Activated CD4-positive, alpha-beta T cell treated with anti-CD3 and anti-CD28 coated beads, Interleukin-2, amount 10 ng/mL, durations not matched to agents 24 days and 14 days (primary cell): ENCODE results near the gene MYO9B. TPM values are rescaled to one million over a fixed set of nuclear protein-coding genes. Genes with fewer than 3 reads are reported as not detected.

ENCODE experiments used
- DNase-seq: peaks from one replicate; pipeline ENCODE4 v3.0.0; 2022
- H3K27ac Mint-ChIP-seq: one replicate; pipeline ENCODE4 v1.8.0; 2022; ENCODE audit warnings: mild to moderate bottlenecking, mixed read lengths
- H3K27me3 Mint-ChIP-seq: one replicate; pipeline ENCODE4 v1.8.0; 2022; ENCODE audit warnings: mixed read lengths
- H3K36me3 Mint-ChIP-seq: one replicate; pipeline ENCODE4 v1.8.0; 2022; ENCODE audit warnings: low read depth, mild to moderate bottlenecking, mixed read lengths
- H3K4me1 Mint-ChIP-seq: one replicate; pipeline ENCODE4 v1.8.0; 2021; ENCODE audit warnings: mixed read lengths
- H3K4me3 Mint-ChIP-seq: one replicate; pipeline ENCODE4 v1.8.0; 2022; ENCODE audit warnings: mild to moderate bottlenecking, moderate library complexity, mixed read lengths
- H3K9me3 Mint-ChIP-seq: one replicate; pipeline ENCODE4 v1.8.0; 2021; ENCODE audit warnings: mixed read lengths
- intact Hi-C: fragments of 100-400 bp; cut with micrococcal nuclease; formaldehyde crosslinking; loops from one replicate; pipeline ENCODE4 v1.15.1; 2023
- total RNA-seq: library from RNA; stranded (reverse); gene quantifications from 2 replicates; pipeline ENCODE4 v1.2.3, GENCODE V29; 2022

The MYO9B gene, protein sequence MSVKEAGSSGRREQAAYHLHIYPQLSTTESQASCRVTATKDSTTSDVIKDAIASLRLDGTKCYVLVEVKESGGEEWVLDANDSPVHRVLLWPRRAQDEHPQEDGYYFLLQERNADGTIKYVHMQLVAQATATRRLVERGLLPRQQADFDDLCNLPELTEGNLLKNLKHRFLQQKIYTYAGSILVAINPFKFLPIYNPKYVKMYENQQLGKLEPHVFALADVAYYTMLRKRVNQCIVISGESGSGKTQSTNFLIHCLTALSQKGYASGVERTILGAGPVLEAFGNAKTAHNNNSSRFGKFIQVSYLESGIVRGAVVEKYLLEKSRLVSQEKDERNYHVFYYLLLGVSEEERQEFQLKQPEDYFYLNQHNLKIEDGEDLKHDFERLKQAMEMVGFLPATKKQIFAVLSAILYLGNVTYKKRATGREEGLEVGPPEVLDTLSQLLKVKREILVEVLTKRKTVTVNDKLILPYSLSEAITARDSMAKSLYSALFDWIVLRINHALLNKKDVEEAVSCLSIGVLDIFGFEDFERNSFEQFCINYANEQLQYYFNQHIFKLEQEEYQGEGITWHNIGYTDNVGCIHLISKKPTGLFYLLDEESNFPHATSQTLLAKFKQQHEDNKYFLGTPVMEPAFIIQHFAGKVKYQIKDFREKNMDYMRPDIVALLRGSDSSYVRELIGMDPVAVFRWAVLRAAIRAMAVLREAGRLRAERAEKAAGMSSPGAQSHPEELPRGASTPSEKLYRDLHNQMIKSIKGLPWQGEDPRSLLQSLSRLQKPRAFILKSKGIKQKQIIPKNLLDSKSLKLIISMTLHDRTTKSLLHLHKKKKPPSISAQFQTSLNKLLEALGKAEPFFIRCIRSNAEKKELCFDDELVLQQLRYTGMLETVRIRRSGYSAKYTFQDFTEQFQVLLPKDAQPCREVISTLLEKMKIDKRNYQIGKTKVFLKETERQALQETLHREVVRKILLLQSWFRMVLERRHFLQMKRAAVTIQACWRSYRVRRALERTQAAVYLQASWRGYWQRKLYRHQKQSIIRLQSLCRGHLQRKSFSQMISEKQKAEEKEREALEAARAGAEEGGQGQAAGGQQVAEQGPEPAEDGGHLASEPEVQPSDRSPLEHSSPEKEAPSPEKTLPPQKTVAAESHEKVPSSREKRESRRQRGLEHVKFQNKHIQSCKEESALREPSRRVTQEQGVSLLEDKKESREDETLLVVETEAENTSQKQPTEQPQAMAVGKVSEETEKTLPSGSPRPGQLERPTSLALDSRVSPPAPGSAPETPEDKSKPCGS (N-terminal part only)
- total RNA-seq: 120 TPM in 2 replicates

DNA sequence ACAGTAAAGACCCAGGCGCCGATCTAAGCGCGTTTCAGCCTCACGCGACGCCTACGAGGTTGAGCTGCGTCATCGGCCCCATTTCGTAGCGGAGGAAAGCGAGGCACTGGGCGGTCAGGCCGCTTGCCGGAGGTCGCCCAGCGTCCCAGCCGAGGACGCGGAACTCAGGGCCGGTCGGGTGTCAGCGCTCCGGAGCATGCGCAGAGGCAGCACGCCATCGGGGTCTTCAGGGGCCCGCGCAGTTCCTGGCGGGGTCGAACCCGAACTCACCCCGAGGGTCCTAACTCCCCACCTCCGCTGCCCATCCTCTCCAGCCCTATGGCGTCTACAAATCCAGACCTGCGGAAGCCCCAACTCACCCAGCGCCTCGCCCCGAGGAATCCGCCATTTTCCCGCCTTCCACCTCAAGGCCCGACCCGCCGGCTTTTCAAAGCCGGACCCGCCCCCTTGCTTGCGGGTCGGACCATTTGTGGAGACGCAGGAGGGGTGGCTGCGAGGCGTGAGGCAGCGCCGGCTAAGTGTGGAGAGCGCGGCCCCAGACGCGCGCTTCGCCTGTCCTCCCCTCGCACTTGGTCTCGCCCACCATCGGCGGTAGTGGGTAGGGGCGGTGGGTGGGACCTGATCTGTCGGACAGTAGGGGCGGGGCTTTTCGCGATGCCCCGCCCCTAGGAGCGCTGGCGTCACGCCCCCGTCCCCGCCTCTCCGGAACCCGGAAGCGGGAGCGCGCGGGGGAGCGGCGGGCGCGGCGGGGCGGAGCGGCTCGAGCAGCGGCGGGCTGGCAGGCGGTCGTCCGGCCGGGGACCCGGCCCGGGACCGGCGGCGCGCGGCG, at the start of gene MYO9B, which contains the start of gene HAUS8:
MYO9B (plus strand) TSS at position 743 of the 829 bp plus-strand sequence. CDS start 25,941 bp downstream, outside the sequence.
HAUS8 (minus strand) TSS at position 418 of the 829 bp plus-strand sequence; CDS start at position 388, 30 bp downstream.
- intact Hi-C loops: loop anchor here (1.0 to 10.0 kb wide), 5 partner anchors 8 to 320 kb away; partner anchors contain the start of genes CCDC194 and GTPBP3
- H3K4me3 Mint-ChIP-seq: peak within 1 kb of the TSS; percentile 100
- H3K36me3 Mint-ChIP-seq: peaks cover 41% of the 10 kb centered on the region
- H3K9me3 Mint-ChIP-seq: no peaks in the 10 kb centered on the region
- H3K27me3 Mint-ChIP-seq: no peaks in the 10 kb centered on the region
- peaks cover 51% of the 10 kb centered on the region for H3K4me1 Mint-ChIP-seq
- peak within 1 kb of the TSS; percentile 99 for H3K27ac Mint-ChIP-seq
- DNase-seq: peak; percentile 100

DNA sequence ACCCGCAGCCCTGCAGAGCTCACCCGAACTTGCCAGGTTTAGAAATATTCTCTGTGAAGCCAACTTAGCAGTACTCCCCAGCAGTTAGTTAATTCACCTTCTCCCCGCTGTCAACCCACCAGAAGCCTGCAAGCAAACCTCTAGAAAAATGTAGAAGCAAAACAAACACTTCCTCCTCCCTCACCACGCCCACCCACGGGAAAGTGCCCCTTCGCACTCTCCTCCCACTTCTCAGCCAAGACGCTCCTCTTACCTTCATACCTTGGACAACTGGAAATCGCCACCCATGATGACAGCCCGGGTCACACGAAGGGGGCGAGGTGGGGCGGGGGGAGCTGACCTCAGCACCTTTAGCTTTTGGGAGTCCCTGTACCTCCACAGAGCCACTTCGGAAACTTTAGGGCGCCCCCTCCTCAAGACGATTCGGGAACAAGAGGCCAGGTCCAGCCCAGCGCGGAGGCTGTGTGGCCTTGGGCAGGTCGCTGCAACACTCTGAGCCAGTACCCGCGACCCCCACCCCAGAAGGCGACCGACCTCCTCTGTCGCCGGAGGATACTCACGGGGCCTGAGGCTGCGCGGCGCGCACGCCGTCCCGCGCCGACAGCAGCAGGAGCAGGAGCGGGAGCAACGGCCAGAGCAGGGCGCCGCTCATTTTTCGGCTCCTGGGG, 49.5 kb upstream of the MYO9B start:
- H3K4me1 Mint-ChIP-seq: peaks cover 2% of the 10 kb centered on the region
- intact Hi-C loops: no loop called here
- peaks cover 42% of the 10 kb centered on the region for H3K27me3 Mint-ChIP-seq
- peak overlapping the region; percentile 28 for H3K4me3 Mint-ChIP-seq
- no peak for DNase-seq
- peaks cover 3% of the 10 kb centered on the region for H3K9me3 Mint-ChIP-seq
- peaks cover 2% of the 10 kb centered on the region for H3K36me3 Mint-ChIP-seq
- H3K27ac Mint-ChIP-seq: no peak overlapping the region

DNA sequence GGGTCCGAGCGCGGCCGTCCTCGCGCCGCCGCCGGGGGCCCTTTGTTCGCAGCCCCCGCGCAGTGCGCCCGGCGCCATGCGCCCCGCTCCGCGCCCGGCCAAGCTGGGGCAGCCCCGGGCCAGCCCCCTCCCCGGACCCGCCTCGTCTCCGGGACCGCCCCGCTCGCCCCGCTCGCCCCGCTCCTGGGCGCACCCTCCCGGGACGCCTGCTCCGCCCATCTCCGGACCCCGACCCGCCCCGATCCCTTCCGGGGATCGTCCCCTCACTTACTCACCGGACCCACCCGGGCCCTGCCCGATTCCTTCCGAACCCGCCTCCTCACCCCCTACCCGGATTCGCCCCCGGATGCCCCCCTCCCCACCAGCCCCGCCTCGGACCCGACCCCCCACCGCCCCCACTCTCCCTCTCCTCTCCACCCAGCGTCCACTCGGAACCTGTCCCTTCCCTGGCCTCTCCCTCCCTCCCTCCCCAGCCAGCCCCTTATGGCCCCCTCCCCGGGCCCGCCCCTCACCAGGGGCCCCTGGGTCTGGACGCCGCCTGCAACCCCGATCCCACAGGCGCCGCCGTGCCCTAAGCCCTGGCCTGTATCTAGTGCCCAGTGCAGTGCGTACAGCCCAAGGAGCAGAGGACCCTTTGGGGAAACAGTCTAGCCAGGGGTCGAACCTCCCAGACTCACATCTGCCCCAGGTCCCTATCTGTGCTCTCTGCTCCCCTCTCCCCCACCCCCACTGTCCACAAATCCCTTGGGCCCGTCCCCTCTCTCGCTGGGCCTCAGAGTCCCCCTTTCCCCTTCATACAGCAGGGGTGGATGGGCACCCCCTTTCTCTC, 48.7 kb upstream of the MYO9B start, which contains the start of gene CPAMD8:
CPAMD8 (minus strand) TSS at position 105 of the 829 bp plus-strand sequence. CDS start 168 bp downstream, outside the sequence.
- H3K4me3 Mint-ChIP-seq: peak within 1 kb of the TSS; percentile 28
- no peak for DNase-seq

DNA sequence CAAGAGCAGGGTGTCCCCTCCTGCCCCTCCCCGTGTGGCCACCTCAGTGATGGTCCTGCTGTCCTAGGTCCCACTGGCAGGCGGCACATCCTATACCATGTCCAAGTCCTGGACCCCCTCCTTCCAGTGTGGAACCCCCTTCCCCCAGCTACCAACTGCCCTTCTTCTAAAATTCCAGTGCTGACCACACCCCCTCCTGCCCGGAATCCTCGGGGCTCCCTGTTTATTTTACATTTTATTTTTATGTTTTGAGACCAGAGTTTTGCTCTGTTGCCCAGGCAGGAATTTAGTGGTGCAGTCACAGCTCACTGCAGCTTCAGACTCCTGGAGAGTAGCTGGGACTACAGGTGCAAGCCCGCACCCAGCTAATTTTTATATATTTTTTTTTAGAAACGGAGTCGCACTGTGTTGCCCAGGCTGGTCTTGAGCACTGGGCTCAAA, 48.0 kb upstream of the MYO9B start:
- intact Hi-C loops: no loop called here
- Mint-ChIP-seq H3K4me1 (peaks cover 2% of the 10 kb centered on the region), H3K4me3 (no peak overlapping the region), H3K9me3 (peaks cover 3% of the 10 kb centered on the region), H3K27ac (no peak overlapping the region), H3K36me3 (peaks cover 2% of the 10 kb centered on the region), H3K27me3 (peaks cover 44% of the 10 kb centered on the region)
- no peak for DNase-seq

More for the DNA sequence above, 48.7 kb upstream of the MYO9B start, which contains the start of gene CPAMD8:
- H3K27ac Mint-ChIP-seq: no peak within 1 kb of the TSS
- intact Hi-C loops: no loop called here
- H3K4me1 Mint-ChIP-seq: peaks cover 2% of the 10 kb centered on the region
- H3K27me3 Mint-ChIP-seq: peaks cover 42% of the 10 kb centered on the region
- peaks cover 2% of the 10 kb centered on the region for H3K36me3 Mint-ChIP-seq
- H3K9me3 Mint-ChIP-seq: peaks cover 3% of the 10 kb centered on the region

DNA sequence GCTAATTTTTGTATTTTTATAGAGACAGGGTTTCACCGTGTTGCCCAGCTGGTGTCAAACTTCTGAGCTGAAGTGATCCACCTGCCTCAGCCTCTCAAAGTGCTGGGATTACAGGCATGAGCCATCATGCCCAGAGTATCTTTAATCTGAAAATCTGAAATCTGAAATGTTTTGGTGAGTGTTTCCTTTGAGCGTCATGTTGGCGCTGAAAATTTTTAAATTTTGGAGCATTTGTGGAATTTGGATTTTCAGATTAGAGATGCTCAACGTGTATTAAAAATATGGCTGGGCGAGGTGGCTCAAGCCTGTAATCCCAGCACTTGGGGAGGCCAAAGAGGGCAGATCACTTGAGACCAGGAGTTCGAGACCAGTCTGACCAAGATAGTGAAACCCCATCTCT, 43.8 kb upstream of the MYO9B start:
- H3K27ac Mint-ChIP-seq: no peak overlapping the region
- no peaks in the 10 kb centered on the region for H3K4me1 Mint-ChIP-seq
- no peaks in the 10 kb centered on the region for H3K36me3 Mint-ChIP-seq
- intact Hi-C loops: no loop called here
- DNase-seq: no peak
- no peak overlapping the region for H3K4me3 Mint-ChIP-seq
- H3K27me3 Mint-ChIP-seq: peaks cover 20% of the 10 kb centered on the region
- H3K9me3 Mint-ChIP-seq: no peaks in the 10 kb centered on the region

DNA sequence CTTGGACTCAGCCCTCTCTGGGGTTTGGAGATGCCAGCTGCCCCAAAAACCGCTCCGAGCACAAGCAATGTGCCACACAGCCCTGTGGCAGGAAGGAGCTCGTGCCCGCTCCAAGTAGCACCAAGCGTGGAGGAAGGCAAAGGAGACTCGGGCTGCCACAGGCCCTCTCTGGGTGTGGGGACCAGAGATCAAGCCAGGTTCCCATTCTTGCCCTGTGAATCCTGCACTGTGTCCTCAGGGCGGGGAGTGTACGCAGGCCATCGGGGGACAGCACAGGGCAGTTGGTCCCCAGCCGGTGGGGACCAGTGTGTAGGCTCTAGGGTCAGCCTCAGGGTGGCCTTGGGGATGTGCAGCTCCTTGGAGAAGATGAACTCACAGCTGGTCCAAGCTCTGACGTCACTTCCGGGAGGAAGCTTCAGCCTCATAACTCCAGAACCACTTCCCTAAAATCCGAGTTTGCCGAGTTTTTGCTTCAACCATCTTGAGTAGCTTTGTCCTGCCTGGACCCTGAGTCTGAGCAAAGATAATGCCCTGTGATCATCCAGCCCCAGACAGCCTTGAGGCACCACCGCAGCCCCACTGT, 39.6 kb upstream of the MYO9B start:
- DNase-seq: no peak
- Mint-ChIP-seq H3K4me1 (no peaks in the 10 kb centered on the region), H3K4me3 (no peak overlapping the region), H3K27ac (no peak overlapping the region), H3K9me3 (no peaks in the 10 kb centered on the region), H3K36me3 (no peaks in the 10 kb centered on the region), H3K27me3 (peaks cover 3% of the 10 kb centered on the region)
- intact Hi-C loops: no loop called here

DNA sequence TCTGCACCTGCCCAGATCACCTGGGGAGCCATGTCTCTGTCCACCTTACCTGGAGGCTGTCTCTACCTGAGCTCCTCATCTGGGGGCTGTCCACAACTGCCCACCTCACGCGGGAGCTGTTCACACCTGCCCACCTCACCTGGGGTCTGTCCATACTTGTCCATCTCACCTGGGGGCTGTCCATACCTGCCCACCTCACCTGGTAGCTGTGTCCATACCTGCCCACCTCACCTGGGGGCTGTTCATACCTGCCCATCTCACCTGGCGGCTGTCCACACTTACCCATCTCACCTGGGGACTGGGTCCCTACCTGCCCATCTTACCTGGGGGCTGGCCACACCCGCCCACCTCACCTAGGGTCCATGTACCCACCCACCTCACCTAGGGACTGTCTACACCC, 38.9 kb upstream of the MYO9B start:
- DNase-seq: no peak
- intact Hi-C loops: no loop called here
- H3K4me1 Mint-ChIP-seq: no peaks in the 10 kb centered on the region
- H3K9me3 Mint-ChIP-seq: no peaks in the 10 kb centered on the region
- peaks cover 3% of the 10 kb centered on the region for H3K27me3 Mint-ChIP-seq
- no peak overlapping the region for H3K27ac Mint-ChIP-seq
- no peaks in the 10 kb centered on the region for H3K36me3 Mint-ChIP-seq
- H3K4me3 Mint-ChIP-seq: no peak overlapping the region

DNA sequence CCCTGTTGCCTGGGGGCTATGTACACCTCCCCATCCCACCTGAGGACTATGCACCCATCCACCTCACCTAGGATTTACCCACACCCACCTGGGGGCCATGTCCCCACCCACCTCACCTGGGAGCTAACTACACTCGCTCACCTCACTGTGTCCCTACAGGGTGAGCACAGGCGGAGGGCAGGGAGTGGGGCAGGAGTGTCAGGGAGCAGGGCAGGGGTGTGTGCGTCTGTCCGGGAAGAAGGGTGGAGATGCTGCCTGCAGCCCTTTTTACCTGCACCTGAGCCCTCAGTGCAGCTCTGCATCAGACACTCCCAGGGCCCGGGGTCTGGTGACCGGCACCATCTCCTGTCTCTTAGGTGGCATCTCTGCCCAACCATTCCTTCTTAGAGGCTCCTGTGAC, 38.4 kb upstream of the MYO9B start:
- intact Hi-C loops: no loop called here
- Mint-ChIP-seq H3K4me1 (no peaks in the 10 kb centered on the region), H3K9me3 (no peaks in the 10 kb centered on the region), H3K4me3 (no peak overlapping the region), H3K36me3 (no peaks in the 10 kb centered on the region), H3K27ac (no peak overlapping the region), H3K27me3 (peaks cover 6% of the 10 kb centered on the region)
- DNase-seq: no peak

DNA sequence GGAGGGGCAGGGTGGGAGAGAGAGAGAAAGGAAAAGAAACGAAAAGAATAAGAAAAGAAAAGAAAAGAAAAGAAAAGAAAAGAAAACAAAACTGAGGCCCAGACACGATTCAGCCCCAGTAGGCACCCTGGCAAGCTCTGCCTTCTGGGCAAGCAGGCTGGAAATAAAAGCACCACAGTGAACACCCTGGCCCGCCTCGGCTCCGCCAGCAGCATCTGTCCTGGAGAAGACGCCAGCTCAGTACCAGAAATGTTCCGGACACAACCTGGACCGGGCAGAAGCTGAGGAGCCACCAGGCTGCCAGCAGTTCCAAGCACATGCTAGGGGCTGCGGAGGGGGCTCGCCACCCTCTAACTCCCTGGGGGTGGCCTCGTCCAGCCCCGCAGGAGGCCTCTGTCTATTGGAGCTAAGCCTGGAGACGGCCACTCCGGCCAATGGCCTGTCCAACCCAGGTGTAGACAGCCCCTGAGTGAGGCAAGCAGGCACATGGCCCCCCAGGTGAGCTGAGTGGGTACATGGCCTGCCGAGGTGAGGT, 37.5 kb upstream of the MYO9B start:
- Mint-ChIP-seq H3K9me3 (no peaks in the 10 kb centered on the region), H3K4me3 (no peak overlapping the region), H3K27ac (no peak overlapping the region), H3K36me3 (no peaks in the 10 kb centered on the region), H3K4me1 (no peaks in the 10 kb centered on the region), H3K27me3 (peaks cover 2% of the 10 kb centered on the region)
- DNase-seq: no peak
- intact Hi-C loops: no loop called here

DNA sequence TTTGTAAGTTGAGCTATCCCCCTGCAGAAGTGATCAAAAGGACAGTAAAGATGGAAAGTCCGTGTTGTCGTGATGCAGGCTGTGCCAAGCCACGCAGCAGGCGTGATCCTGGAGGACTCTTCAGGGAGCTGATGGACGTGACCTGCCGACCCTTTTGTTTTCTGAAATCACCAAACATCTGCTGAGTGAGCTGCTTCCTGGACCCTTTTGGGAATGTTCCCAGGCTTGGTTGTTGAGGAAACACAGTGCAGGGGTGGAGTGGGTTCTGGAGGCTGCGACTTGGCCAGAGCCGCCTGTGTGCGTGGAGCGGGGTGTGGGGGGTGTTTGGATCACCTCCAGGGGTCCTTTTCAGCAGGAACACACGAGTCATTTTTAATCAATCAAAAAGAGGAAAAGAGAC, 33.6 kb upstream of the MYO9B start:
- no peaks in the 10 kb centered on the region for H3K36me3 Mint-ChIP-seq
- H3K9me3 Mint-ChIP-seq: no peaks in the 10 kb centered on the region
- no peak for DNase-seq
- intact Hi-C loops: no loop called here
- peaks cover 2% of the 10 kb centered on the region for H3K27me3 Mint-ChIP-seq
- no peak overlapping the region for H3K4me3 Mint-ChIP-seq
- no peaks in the 10 kb centered on the region for H3K4me1 Mint-ChIP-seq
- H3K27ac Mint-ChIP-seq: no peak overlapping the region

DNA sequence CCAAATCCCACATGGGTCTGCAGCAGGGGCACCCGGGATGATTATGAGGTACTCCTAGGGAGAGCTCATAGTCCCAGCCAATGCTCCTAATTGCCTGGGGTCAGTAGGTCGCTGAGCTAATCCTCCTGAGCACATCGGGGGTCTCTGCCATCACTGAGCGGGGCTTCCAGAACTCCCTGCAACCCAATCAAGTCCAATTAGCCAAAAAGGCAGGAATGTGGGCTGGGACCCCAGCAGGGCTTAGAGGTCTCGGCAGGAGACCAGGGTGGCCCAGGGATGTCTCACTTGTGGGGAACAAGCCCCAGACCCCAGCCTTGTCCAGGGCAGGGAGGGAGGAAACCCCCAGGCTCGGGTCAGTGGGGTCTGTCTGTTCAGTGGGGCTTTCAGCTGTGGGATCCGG, 31.8 kb upstream of the MYO9B start:
- intact Hi-C loops: no loop called here
- Mint-ChIP-seq H3K36me3 (peaks cover 5% of the 10 kb centered on the region), H3K9me3 (no peaks in the 10 kb centered on the region), H3K27me3 (peaks cover 2% of the 10 kb centered on the region), H3K27ac (no peak overlapping the region), H3K4me1 (no peaks in the 10 kb centered on the region), H3K4me3 (no peak overlapping the region)
- DNase-seq: no peak
